IMR-90 (cell line): ENCODE results near the gene PRKAG2. TPM values are rescaled to one million over a fixed set of nuclear protein-coding genes. Genes with fewer than 3 reads are reported as not detected.

Experiments
- ATAC-seq: fragments of 200-7000 bp; cut with Tn5 transposase; 2 replicates; pipeline ENCODE4 v1.9.1; 2020; ENCODE audit warnings: low read depth, mild to moderate bottlenecking, moderate library complexity
- BruUV-seq: library from RNA; stranded (reverse); fragments of 400-500 nt; replicated peaks from 2 replicates; lab custom pipeline; 2021; lab: Mats Ljungman, UMichigan
- CTCF ChIA-PET: fragments of 300-600 bp; formaldehyde crosslinking; extraction: SDS; loops from one replicate; lab custom pipeline; 2021; ENCODE audit warnings: antibody characterized with exemption; lab: Yijun Ruan, JAX
- POLR2A ChIA-PET: fragments of 300-600 bp; sonication (Branson Sonifier 250); formaldehyde crosslinking; loops from one replicate; lab custom pipeline; 2022; ENCODE audit warnings: antibody characterized with exemption; ENCODE audit not compliant: unreplicated experiment; lab: Charles Lee
- DNase-seq: peaks from one replicate; pipeline ENCODE4 v3.0.0; 2013
- H2AFZ ChIP-seq: replicated peaks from 2 replicates; pipeline ENCODE3; 2013; ENCODE audit warnings: low read length, mild to moderate bottlenecking; ENCODE audit not compliant: poor library complexity
- H2AK5ac ChIP-seq: 2 replicates; pipeline ENCODE4 v1.6.1; 2013; ENCODE audit warnings: low read depth, low read length, inconsistent platforms
- H2AK9ac ChIP-seq: replicated peaks from 2 replicates; pipeline ENCODE3; 2013; ENCODE audit warnings: mild to moderate bottlenecking, low read depth, low read length, moderate library complexity; ENCODE audit not compliant: poor library complexity
- H2BK120ac ChIP-seq: 2 replicates; pipeline ENCODE4 v1.6.1; 2013; ENCODE audit warnings: low read depth, low read length, inconsistent platforms
- H2BK15ac ChIP-seq: 3 replicates; pipeline ENCODE4 v1.6.1; 2013; ENCODE audit warnings: low read depth, low read length, inconsistent platforms
- H2BK20ac ChIP-seq: 2 replicates; pipeline ENCODE4 v1.6.1; 2013; ENCODE audit warnings: low read depth, mild to moderate bottlenecking, inconsistent platforms, low read length, moderate library complexity
- H2BK5ac ChIP-seq: 2 replicates; pipeline ENCODE4 v1.6.1; 2013; ENCODE audit warnings: mild to moderate bottlenecking, low read depth, low read length, inconsistent platforms; ENCODE audit not compliant: poor library complexity, severe bottlenecking
- H3K14ac ChIP-seq: replicated peaks from 2 replicates; pipeline ENCODE4 v1.6.1; 2013; ENCODE audit warnings: low read depth, low read length, inconsistent platforms
- H3K18ac ChIP-seq: 2 replicates; pipeline ENCODE4 v1.6.1; 2013; ENCODE audit warnings: low read depth, low read length, control low read depth
- H3K23ac ChIP-seq: 2 replicates; pipeline ENCODE4 v1.6.1; 2013; ENCODE audit warnings: low read depth, low read length, inconsistent platforms
- H3K27ac ChIP-seq: 2 replicates; pipeline ENCODE4 v1.5.1; 2013; ENCODE audit warnings: mild to moderate bottlenecking, control low read depth, low read length; ENCODE audit not compliant: insufficient read depth
- H3K27me3 ChIP-seq: 2 replicates; pipeline ENCODE4 v1.6.1; 2013; ENCODE audit warnings: low read length; ENCODE audit not compliant: control insufficient read depth, insufficient read depth
- H3K36me3 ChIP-seq: 2 replicates; pipeline ENCODE4 v1.6.1; 2013; ENCODE audit warnings: low read length, mixed read lengths; ENCODE audit not compliant: control insufficient read depth, insufficient read depth
- H3K4ac ChIP-seq: 2 replicates; pipeline ENCODE4 v1.6.1; 2013; ENCODE audit warnings: low read depth, low read length, inconsistent platforms
- H3K4me1 ChIP-seq: 2 replicates; pipeline ENCODE4 v1.6.1; 2013; ENCODE audit warnings: low read length, mixed read lengths; ENCODE audit not compliant: control insufficient read depth, insufficient read depth
- H3K4me2 ChIP-seq: 2 replicates; pipeline ENCODE4 v1.6.1; 2013; ENCODE audit warnings: low read depth, mild to moderate bottlenecking, control low read depth, low read length, moderate library complexity
- H3K4me3 ChIP-seq: 2 replicates; pipeline ENCODE4 v1.5.1; 2013; ENCODE audit warnings: low read depth, mild to moderate bottlenecking, control low read depth, low read length, moderate library complexity; ENCODE audit not compliant: insufficient read depth
- H3K56ac ChIP-seq: 2 replicates; pipeline ENCODE4 v1.6.1; 2013; ENCODE audit warnings: low read length, inconsistent platforms; ENCODE audit not compliant: insufficient read depth; ENCODE audit errors: extremely low read depth
- H3K79me1 ChIP-seq, 2 experiments: 2 replicates each; pipeline ENCODE4 v1.6.1; 2013; ENCODE audit warnings: low read length in 2 of 2, inconsistent platforms in 1 of 2, low read depth in 1 of 2
- H3K9ac ChIP-seq: 2 replicates; pipeline ENCODE4 v1.6.1; 2013; ENCODE audit warnings: low read depth, low read length, control low read depth
- H3K9me1 ChIP-seq: 2 replicates; pipeline ENCODE4 v1.6.1; 2013; ENCODE audit warnings: low read length, inconsistent platforms; ENCODE audit not compliant: insufficient read depth
- H3K9me3 ChIP-seq: 2 replicates; pipeline ENCODE4 v1.6.1; 2013; ENCODE audit warnings: low read length; ENCODE audit not compliant: control insufficient read depth, insufficient read depth
- H4K20me1 ChIP-seq: 2 replicates; pipeline ENCODE4 v1.6.1; 2013; ENCODE audit warnings: low read length, inconsistent platforms; ENCODE audit not compliant: insufficient read depth
- H4K5ac ChIP-seq: 2 replicates; pipeline ENCODE4 v1.6.1; 2013; ENCODE audit warnings: mild to moderate bottlenecking, low read depth, low read length, control low read depth
- H4K8ac ChIP-seq, 2 experiments: 2 replicates each; pipeline ENCODE4 v1.6.1; 2013; ENCODE audit warnings: low read depth in 2 of 2, low read length in 2 of 2, control low read depth in 1 of 2, inconsistent platforms in 1 of 2
- H4K91ac ChIP-seq: 2 replicates; pipeline ENCODE4 v1.6.1; 2013; ENCODE audit warnings: low read depth, low read length, inconsistent platforms; ENCODE audit not compliant: insufficient read depth
- BHLHE40 ChIP-seq: fragments of 150-350 bp; IDR thresholded peaks from 2 replicates; pipeline ENCODE4 v1.6.1; 2016; ENCODE audit warnings: mild to moderate bottlenecking, low read depth, low read length
- CHD1 ChIP-seq: IDR thresholded peaks from 2 replicates; pipeline ENCODE4 v1.6.1; 2012; ENCODE audit warnings: low read depth, low read length, improper control_type of control experiment
- CTCF ChIP-seq: conservative IDR thresholded peaks from 2 replicates; pipeline ENCODE4 v1.5.1; 2012; ENCODE audit warnings: mild to moderate bottlenecking, low read depth, low read length, improper control_type of control experiment
- MAZ ChIP-seq: IDR thresholded peaks from 2 replicates; pipeline ENCODE4 v1.6.1; 2012; ENCODE audit warnings: low read depth, mild to moderate bottlenecking, low read length, improper control_type of control experiment, moderate library complexity, borderline replicate concordance
- RFX5 ChIP-seq: IDR thresholded peaks from 2 replicates; pipeline ENCODE4 v1.8.0; 2012; ENCODE audit warnings: low read depth, mild to moderate bottlenecking, low read length, moderate library complexity
- SMC3 ChIP-seq: fragments of 150-350 bp; IDR thresholded peaks from 2 replicates; pipeline ENCODE4 v1.6.1; 2016; ENCODE audit warnings: low read depth, mild to moderate bottlenecking, antibody characterized with exemption, low read length, moderate library complexity
- WGBS, 2 experiments: methylation state at CpG; one replicate each; pipeline versions ENCODE4 v1.1.5 to v1.1.7; 2013; ENCODE audit warnings: missing lambda C conversion rate in 2 of 2; ENCODE audit not compliant: insufficient read length in 1 of 2; ENCODE audit errors: extremely low coverage in 2 of 2; 5-methylcytosine and 5-hydroxymethylcytosine counted together
- dilution Hi-C: fragments of 300-500 bp; cut with HindIII; formaldehyde crosslinking; loops from one replicate; pipeline ENCODE4 v1.14.3; 2018; ENCODE audit warnings: low sequenced_read_pairs; ENCODE audit not compliant: unreplicated experiment
- in situ Hi-C: fragments of 300-500 bp; cut with MboI; formaldehyde crosslinking; loops from 3 replicates; pipeline ENCODE4 v1.14.3; 2019; ENCODE audit warnings: low sequenced_read_pairs, inconsistent platforms, mixed read lengths
- intact Hi-C: fragments of 100-400 bp; cut with micrococcal nuclease; formaldehyde crosslinking; loops from 2 replicates; pipeline ENCODE4 v1.10.0; 2022
- polyA plus RNA-seq, 3 experiments: library from polyadenylated mRNA; depleted of rRNA; stranded (reverse); fragments of >200 nt; gene quantifications; 2 replicates each; pipeline ENCODE4 v1.2.3, GENCODE V29; 2012; ENCODE audit warnings: low replicate concordance in 1 of 3
- total RNA-seq: library from RNA; depleted of rRNA; stranded (reverse); fragments of >200 nt; gene quantifications from 2 replicates; pipeline ENCODE4 v1.2.3, GENCODE V29; 2012
- TF ChIP-seq, protein P1 (sequence below): fragments of 150-350 bp; IDR thresholded peaks from 2 replicates; pipeline ENCODE4 v1.6.1; 2017; ENCODE audit warnings: mild to moderate bottlenecking, antibody characterized with exemption, low read length, low read depth
- TF ChIP-seq, protein P2 (sequence below): fragments of 150-350 bp; IDR thresholded peaks from 2 replicates; pipeline ENCODE4 v1.6.1; 2016; ENCODE audit warnings: low read depth, mild to moderate bottlenecking, low read length, moderate library complexity, borderline replicate concordance

Gene PRKAG2
- total and polyA plus RNA-seq, 2 of the 4 experiments (the other 2 are of a cell fraction): 15.4 to 21.6 TPM

- H2BK5ac ChIP-seq: no peak overlapping the region
- H4K20me1 ChIP-seq: no peaks in the 10 kb centered on the region
- H3K14ac ChIP-seq: no peak overlapping the region
- H4K5ac ChIP-seq: no peak overlapping the region
- no peak overlapping the region for H2BK15ac ChIP-seq
- intact Hi-C loops: no loop called here
- H2AFZ ChIP-seq: no peak overlapping the region
- 50% methylated on average over 7 of the region's 15 CpGs; no CpG with 5 or more reads in 1 of the 2 experiments for WGBS, 2 experiments
- ChIA-PET CTCF (no interaction called here), POLR2A (no interaction called here)
- DNase-seq (no peak), ATAC-seq (no peak)
- H4K8ac ChIP-seq: no peak overlapping the region
- H2BK20ac ChIP-seq: no peak overlapping the region
- no peak overlapping the region for H2AK9ac ChIP-seq
- dilution Hi-C loops: no loop called here
- no peak overlapping the region for H3K4me2 ChIP-seq
- no peaks in the 10 kb centered on the region for H3K79me1 ChIP-seq
- TF ChIP-seq, protein P1, sequence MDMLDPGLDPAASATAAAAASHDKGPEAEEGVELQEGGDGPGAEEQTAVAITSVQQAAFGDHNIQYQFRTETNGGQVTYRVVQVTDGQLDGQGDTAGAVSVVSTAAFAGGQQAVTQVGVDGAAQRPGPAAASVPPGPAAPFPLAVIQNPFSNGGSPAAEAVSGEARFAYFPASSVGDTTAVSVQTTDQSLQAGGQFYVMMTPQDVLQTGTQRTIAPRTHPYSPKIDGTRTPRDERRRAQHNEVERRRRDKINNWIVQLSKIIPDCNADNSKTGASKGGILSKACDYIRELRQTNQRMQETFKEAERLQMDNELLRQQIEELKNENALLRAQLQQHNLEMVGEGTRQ: no peak
- TF ChIP-seq RFX5: no peak
- TF ChIP-seq CHD1: no peak
- TF ChIP-seq CTCF: no peak
- TF ChIP-seq, protein P2, sequence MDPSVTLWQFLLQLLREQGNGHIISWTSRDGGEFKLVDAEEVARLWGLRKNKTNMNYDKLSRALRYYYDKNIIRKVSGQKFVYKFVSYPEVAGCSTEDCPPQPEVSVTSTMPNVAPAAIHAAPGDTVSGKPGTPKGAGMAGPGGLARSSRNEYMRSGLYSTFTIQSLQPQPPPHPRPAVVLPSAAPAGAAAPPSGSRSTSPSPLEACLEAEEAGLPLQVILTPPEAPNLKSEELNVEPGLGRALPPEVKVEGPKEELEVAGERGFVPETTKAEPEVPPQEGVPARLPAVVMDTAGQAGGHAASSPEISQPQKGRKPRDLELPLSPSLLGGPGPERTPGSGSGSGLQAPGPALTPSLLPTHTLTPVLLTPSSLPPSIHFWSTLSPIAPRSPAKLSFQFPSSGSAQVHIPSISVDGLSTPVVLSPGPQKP: no peak
- no peak for TF ChIP-seq BHLHE40
- no peak for TF ChIP-seq MAZ
- no peak for TF ChIP-seq SMC3
- H3K9me3 ChIP-seq: no peaks in the 10 kb centered on the region
- 0 out of 2 replicates have a peak, but pooled peaks cover 2% of the 10 kb centered on the region for H3K9me1 ChIP-seq
- no peak overlapping the region for H2BK120ac ChIP-seq
- no peak overlapping the region for H3K18ac ChIP-seq
- H3K36me3 ChIP-seq: no peaks in the 10 kb centered on the region
- no peak overlapping the region for H4K91ac ChIP-seq
- no peak overlapping the region for H3K23ac ChIP-seq
- H3K9ac ChIP-seq: no peak overlapping the region
- no peak overlapping the region for H3K27ac ChIP-seq
- H2AK5ac ChIP-seq: no peak overlapping the region
- no peak overlapping the region for H3K4ac ChIP-seq
- no TSS peak for BruUV-seq
- in situ Hi-C loops: no loop called here
- no peak overlapping the region for H3K56ac ChIP-seq
- peaks cover 34% of the 10 kb centered on the region for H3K27me3 ChIP-seq
- no peaks in the 10 kb centered on the region for H3K4me1 ChIP-seq
- no peak overlapping the region for H3K4me3 ChIP-seq
Measured at GRCh38 chr7:151801782-151802468, 75.0 kb downstream of the PRKAG2 start.
